Chondrocyte (in vitro differentiated cells): Measurements from ENCODE around the gene CXXC5. TPM values are rescaled to one million over a fixed set of nuclear protein-coding genes. Genes with fewer than 3 reads are reported as not detected.

Experiments
- DNase-seq: peaks from one replicate; pipeline ENCODE4 v3.0.0; 2021; ENCODE audit warnings: mixed read lengths, low spot score
- H3K27ac Mint-ChIP-seq: one replicate; pipeline ENCODE4 v1.8.0; 2021; ENCODE audit warnings: mild to moderate bottlenecking, moderate library complexity, mixed read lengths; ENCODE audit not compliant: unreplicated experiment
- H3K27me3 Mint-ChIP-seq: 2 replicates; pipeline ENCODE4 v1.8.0; 2021; ENCODE audit warnings: low read depth, mixed read lengths
- H3K36me3 Mint-ChIP-seq: 2 replicates; pipeline ENCODE4 v1.8.0; 2021; ENCODE audit warnings: low read depth, mixed read lengths
- H3K4me1 Mint-ChIP-seq: 2 replicates; pipeline ENCODE4 v1.8.0; 2021; ENCODE audit warnings: low read depth, mild to moderate bottlenecking, mixed read lengths
- H3K4me3 Mint-ChIP-seq: one replicate; pipeline ENCODE4 v1.8.0; 2021; ENCODE audit warnings: mild to moderate bottlenecking, moderate library complexity, mixed read lengths; ENCODE audit not compliant: unreplicated experiment
- H3K9me3 Mint-ChIP-seq: 2 replicates; pipeline ENCODE4 v1.8.0; 2021; ENCODE audit warnings: low read depth, mixed read lengths
- CTCF ChIP-seq: fragments of 200-600 bp; sonication (generic); IDR thresholded peaks from 2 replicates; pipeline ENCODE4 v1.5.0; 2021; ENCODE audit warnings: antibody characterized with exemption, mild to moderate bottlenecking, moderate library complexity
- total RNA-seq: library from RNA; stranded (reverse); gene quantifications from 3 replicates; pipeline ENCODE4 v1.2.1, GENCODE V29; 2021

Gene CXXC5
- total RNA-seq, 1 donor from 2014 or later: 144 TPM

GRCh38 chr5:139636207-139636792, 11.8 kb upstream of the CXXC5 start:
- Mint-ChIP-seq H3K4me3 (peak overlapping the region; percentile 67), H3K27me3 (no peaks in the 10 kb centered on the region), H3K27ac (peak overlapping the region; percentile 95), H3K4me1 (peaks cover 55% of the 10 kb centered on the region), H3K9me3 (no peaks in the 10 kb centered on the region), H3K36me3 (no peaks in the 10 kb centered on the region)
- TF ChIP-seq CTCF: no peak
- no peak for DNase-seq

GRCh38 chr5:139636975-139637408, 11.2 kb upstream of the CXXC5 start:
- H3K36me3 Mint-ChIP-seq: no peaks in the 10 kb centered on the region
- H3K4me1 Mint-ChIP-seq: peaks cover 55% of the 10 kb centered on the region
- no peak for TF ChIP-seq CTCF
- H3K27me3 Mint-ChIP-seq: no peaks in the 10 kb centered on the region
- no peaks in the 10 kb centered on the region for H3K9me3 Mint-ChIP-seq
- H3K27ac Mint-ChIP-seq: peak overlapping the region; percentile 95
- no peak for DNase-seq
- peak overlapping the region; percentile 67 for H3K4me3 Mint-ChIP-seq

GRCh38 chr5:139637438-139638089, 10.6 kb upstream of the CXXC5 start:
- no peaks in the 10 kb centered on the region for H3K9me3 Mint-ChIP-seq
- no peak for DNase-seq
- peaks cover 55% of the 10 kb centered on the region for H3K4me1 Mint-ChIP-seq
- no peaks in the 10 kb centered on the region for H3K27me3 Mint-ChIP-seq
- H3K36me3 Mint-ChIP-seq: no peaks in the 10 kb centered on the region
- peak overlapping the region; percentile 67 for H3K4me3 Mint-ChIP-seq
- H3K27ac Mint-ChIP-seq: peak overlapping the region; percentile 95
- TF ChIP-seq CTCF: peak; percentile 65

GRCh38 chr5:139638090-139638735, 9.9 kb upstream of the CXXC5 start:
- no peaks in the 10 kb centered on the region for H3K36me3 Mint-ChIP-seq
- no peaks in the 10 kb centered on the region for H3K27me3 Mint-ChIP-seq
- peaks cover 53% of the 10 kb centered on the region for H3K4me1 Mint-ChIP-seq
- H3K9me3 Mint-ChIP-seq: no peaks in the 10 kb centered on the region
- no peak for DNase-seq
- no peak for TF ChIP-seq CTCF
- peak overlapping the region; percentile 95 for H3K27ac Mint-ChIP-seq
- H3K4me3 Mint-ChIP-seq: peak overlapping the region; percentile 67

GRCh38 chr5:139638736-139639618, 9.2 kb upstream of the CXXC5 start:
- peak overlapping the region; percentile 25 for H3K4me3 Mint-ChIP-seq
- DNase-seq: no peak
- no peaks in the 10 kb centered on the region for H3K27me3 Mint-ChIP-seq
- no peaks in the 10 kb centered on the region for H3K9me3 Mint-ChIP-seq
- no peak for TF ChIP-seq CTCF
- peak overlapping the region; percentile 95 for H3K27ac Mint-ChIP-seq
- H3K36me3 Mint-ChIP-seq: no peaks in the 10 kb centered on the region
- peaks cover 51% of the 10 kb centered on the region for H3K4me1 Mint-ChIP-seq
